Spleen (tissue), 11 donors: ENCODE data around the gene C4orf50. TPM values are rescaled to one million over a fixed set of nuclear protein-coding genes. Genes with fewer than 3 reads are reported as not detected.

Source experiments
- DNase-seq: peaks from one replicate; pipeline ENCODE4 v3.0.0-alpha.2; 2020
- H3K27ac ChIP-seq, 8 donors: fragments of 200-600 bp; sonication (generic) in 7 of 8; 1 replicate in 4 of 8; 2 replicates in 4 of 8; pipeline versions ENCODE4 v1.5.0 to v1.8.0; 2016 to 2021; ENCODE audit warnings: inconsistent platforms in 4 of 8, mild to moderate bottlenecking in 4 of 8, moderate library complexity in 1 of 8
- H3K27me3 ChIP-seq, 7 donors: fragments of 200-600 bp; sonication (generic) in 6 of 7; replicated peaks in 1 of 7; 1 replicate in 4 of 7; 2 replicates in 3 of 7; pipeline versions ENCODE4 v1.5.0 to v1.8.0; 2016 to 2021; ENCODE audit warnings: inconsistent platforms in 3 of 7, mild to moderate bottlenecking in 1 of 7
- H3K36me3 ChIP-seq, 6 donors: fragments of 200-600 bp; sonication (generic) in 5 of 6; 1 replicate in 4 of 6; 2 replicates in 2 of 6; pipeline versions ENCODE4 v1.5.0 to v1.8.0; 2016 to 2021; ENCODE audit warnings: inconsistent platforms in 2 of 6
- H3K4me1 ChIP-seq, 6 donors: fragments of 200-600 bp; sonication (generic) in 5 of 6; 1 replicate in 3 of 6; 2 replicates in 3 of 6; pipeline versions ENCODE4 v1.5.0 to v1.8.0; 2016 to 2021; ENCODE audit warnings: inconsistent platforms in 3 of 6
- H3K4me3 ChIP-seq, 8 donors: fragments of 200-600 bp; sonication (generic) in 7 of 8; 1 replicate in 4 of 8; 2 replicates in 4 of 8; pipeline versions ENCODE4 v1.5.0 to v1.8.0; 2016 to 2021; ENCODE audit warnings: inconsistent platforms in 4 of 8, mild to moderate bottlenecking in 4 of 8, moderate library complexity in 2 of 8
- H3K9me3 ChIP-seq, 8 donors: fragments of 200-600 bp; sonication (generic) in 7 of 8; 1 replicate in 4 of 8; 2 replicates in 4 of 8; pipeline versions ENCODE4 v1.5.0 to v1.8.0; 2016 to 2021; ENCODE audit warnings: inconsistent platforms in 4 of 8
- CTCF ChIP-seq, 11 experiments: fragments of 200-600 bp in 7 of 11; fragments of 450-650 bp in 4 of 11; sonication (generic) in 4 of 11; IDR thresholded peaks in 8 of 11; conservative IDR thresholded peaks in 3 of 11; 1 replicate in 7 of 11; 2 replicates in 4 of 11; pipeline versions ENCODE4 v1.4.0 to v1.8.0; 2016 to 2021; ENCODE audit warnings: antibody characterized with exemption in 11 of 11, inconsistent platforms in 4 of 11, mild to moderate bottlenecking in 1 of 11
- POLR2A ChIP-seq, 3 donors: fragments of 450-650 bp; IDR thresholded peaks; one replicate each; pipeline ENCODE4 v1.5.1; 2017; ENCODE audit warnings: antibody characterized with exemption in 3 of 3, mild to moderate bottlenecking in 1 of 3
- POLR2AphosphoS5 ChIP-seq, 3 donors: sonication (generic); formaldehyde crosslinking; IDR thresholded peaks; one replicate each; pipeline ENCODE4 v1.5.1; 2017; ENCODE audit warnings: antibody characterized with exemption in 3 of 3
- WGBS, 5 donors: extraction: QIAGEN DNeasy Blood & Tissue Kit in 3 of 5; methylation state at CpG; one replicate each; pipeline versions ENCODE4 v1.1.5 to v1.1.7; 2013 to 2018; 5-methylcytosine and 5-hydroxymethylcytosine counted together
- intact Hi-C: fragments of 100-400 bp; cut with DNase I; formaldehyde crosslinking; loops from one replicate; pipeline ENCODE4 v1.15.0; 2023; ENCODE audit warnings: low total_unique reads
- polyA plus RNA-seq, 3 donors: library from polyadenylated mRNA; stranded (reverse); fragments of 200-250 nt; gene quantifications; one replicate each; pipeline ENCODE4 v1.2.1, GENCODE V29; 2013
- total RNA-seq, 7 donors: library from RNA; depleted of rRNA in 3 of 7; stranded (reverse); fragments of >200 nt in 3 of 7; fragmentation: NEBNext Ultra II Directional in 4 of 7; extraction: Animal tissue kit (Norgen Biotek cat#: 25700) in 4 of 7; gene quantifications; one replicate each; pipeline versions ENCODE4 v1.1.0 to v1.2.1, GENCODE V29; 2016 to 2021
- donor health status: healthy with polysubstance abuse.
- donor health status: DM: no; HTN: no; CAD: no; lungs with moderate emphysema.
- donor health status: DM: no; HTN: no; CAD: no.
- donor health status: Bipolar disorder and iron deficiency.
- donor health status: healthy.
- donor health status: DM: no; HTN: no; CAD: no.
- donor health status: DM: yes; HTN: yes; CAD: no.

C4orf50 gene
- total and polyA plus RNA-seq, 10 donors: 0.02 to 2.5 (median 0.30) TPM

GRCh38 chr4:5874811-5875449 lies 143.3 kb downstream of the C4orf50 start:
- TF ChIP-seq POLR2AphosphoS5 (IDR thresholded peaks at IDR 0.05) (no peak), POLR2A (IDR thresholded peaks at IDR 0.05) (no peak), CTCF (IDR thresholded peaks at IDR 0.05 in 8 of 11, conservative IDR thresholded peaks at IDR 0.05 in 3 of 11) (no peak)
- intact Hi-C loops: no loop called here
- no peak for DNase-seq
- Histone ChIP-seq H3K9me3 (no peaks in the 10 kb centered on the region), H3K4me1 (peaks cover 0 to 3% (median 0%) of the 10 kb centered on the region in 6 donors), H3K36me3 (no peaks in the 10 kb centered on the region), H3K27me3 (peaks cover 0 to 41% (median 0%) of the 10 kb centered on the region in 7 donors), H3K4me3 (no peak overlapping the region), H3K27ac (no peak overlapping the region)
- WGBS, 5 donors: 52 to 64% (median 61%) methylated on average over 6 of the region's 6 CpGs

GRCh38 chr4:5870701-5871100 lies 147.5 kb downstream of the C4orf50 start:
- TF ChIP-seq CTCF (IDR thresholded peaks at IDR 0.05 in 8 of 11, conservative IDR thresholded peaks at IDR 0.05 in 3 of 11) (no peak), POLR2A (IDR thresholded peaks at IDR 0.05) (no peak), POLR2AphosphoS5 (IDR thresholded peaks at IDR 0.05) (no peak)
- no peaks in the 10 kb centered on the region for H3K36me3 ChIP-seq
- H3K4me1 ChIP-seq: peaks cover 0 to 10% (median 0%) of the 10 kb centered on the region in 6 donors
- no peaks in the 10 kb centered on the region for H3K9me3 ChIP-seq
- 14 to 54% (median 21%) methylated on average over 10 to 13 of the region's 13 CpGs for WGBS, 5 donors
- intact Hi-C loops: no loop called here
- peaks cover 0 to 53% (median 0%) of the 10 kb centered on the region in 7 donors for H3K27me3 ChIP-seq
- H3K27ac ChIP-seq: no peak overlapping the region
- peak; percentile 37 for DNase-seq
- no peak overlapping the region for H3K4me3 ChIP-seq

GRCh38 chr4:5869966-5870619 lies 148.1 kb downstream of the C4orf50 start:
- TF ChIP-seq POLR2AphosphoS5 (IDR thresholded peaks at IDR 0.05) (no peak), POLR2A (IDR thresholded peaks at IDR 0.05) (no peak), CTCF (IDR thresholded peaks at IDR 0.05 in 8 of 11, conservative IDR thresholded peaks at IDR 0.05 in 3 of 11) (no peak)
- WGBS, 5 donors: 58 to 68% (median 61%) methylated on average over 12 to 14 of the region's 14 CpGs
- no peak overlapping the region for H3K27ac ChIP-seq
- H3K27me3 ChIP-seq: peaks cover 0 to 53% (median 0%) of the 10 kb centered on the region in 7 donors
- H3K4me3 ChIP-seq: no peak overlapping the region
- H3K4me1 ChIP-seq: peaks cover 0 to 10% (median 0%) of the 10 kb centered on the region in 6 donors
- H3K36me3 ChIP-seq: no peaks in the 10 kb centered on the region
- no peaks in the 10 kb centered on the region for H3K9me3 ChIP-seq
- intact Hi-C loops: no loop called here
- peak; percentile 69 for DNase-seq

- 90 to 98% (median 96%) methylated on average over 3 of the region's 3 CpGs for WGBS, 5 donors
- TF ChIP-seq CTCF (IDR thresholded peaks at IDR 0.05 in 8 of 11, conservative IDR thresholded peaks at IDR 0.05 in 3 of 11) (no peak), POLR2AphosphoS5 (IDR thresholded peaks at IDR 0.05) (no peak), POLR2A (IDR thresholded peaks at IDR 0.05) (no peak)
- intact Hi-C loops: no loop called here
These were observed 150.4 kb downstream of the C4orf50 start for GRCh38 chr4:5867866-5868265.

More at GRCh38 chr4:5867866-5868265, 150.4 kb downstream of the C4orf50 start:
- H3K27me3 ChIP-seq: peaks cover 0 to 62% (median 0%) of the 10 kb centered on the region in 7 donors
- DNase-seq: no peak
- peaks cover 0 to 10% (median 0%) of the 10 kb centered on the region in 6 donors for H3K4me1 ChIP-seq
- no peak overlapping the region for H3K4me3 ChIP-seq
- H3K27ac ChIP-seq: no peak overlapping the region
- H3K36me3 ChIP-seq: no peaks in the 10 kb centered on the region
- H3K9me3 ChIP-seq: no peaks in the 10 kb centered on the region
